ENCODE data around the gene MFAP2. TPM values are rescaled to one million over a fixed set of nuclear protein-coding genes. Genes with fewer than 3 reads are reported as not detected.
A peak's percentile ranks its signal among the peaks of the same experiment; 100 is the strongest.

Gene MFAP2
- total and polyA plus RNA-seq, 2 experiments from 2014 or later, result 79.7 to 91.4 TPM

GRCh38 chr1:16976966-16977365, 3.5 kb downstream of the MFAP2 start:
- DNase-seq (ENCODE audit: low read depth in 1 of 2, low spot score in 1 of 2), result no peak
- TF ChIP-seq, protein P1, sequence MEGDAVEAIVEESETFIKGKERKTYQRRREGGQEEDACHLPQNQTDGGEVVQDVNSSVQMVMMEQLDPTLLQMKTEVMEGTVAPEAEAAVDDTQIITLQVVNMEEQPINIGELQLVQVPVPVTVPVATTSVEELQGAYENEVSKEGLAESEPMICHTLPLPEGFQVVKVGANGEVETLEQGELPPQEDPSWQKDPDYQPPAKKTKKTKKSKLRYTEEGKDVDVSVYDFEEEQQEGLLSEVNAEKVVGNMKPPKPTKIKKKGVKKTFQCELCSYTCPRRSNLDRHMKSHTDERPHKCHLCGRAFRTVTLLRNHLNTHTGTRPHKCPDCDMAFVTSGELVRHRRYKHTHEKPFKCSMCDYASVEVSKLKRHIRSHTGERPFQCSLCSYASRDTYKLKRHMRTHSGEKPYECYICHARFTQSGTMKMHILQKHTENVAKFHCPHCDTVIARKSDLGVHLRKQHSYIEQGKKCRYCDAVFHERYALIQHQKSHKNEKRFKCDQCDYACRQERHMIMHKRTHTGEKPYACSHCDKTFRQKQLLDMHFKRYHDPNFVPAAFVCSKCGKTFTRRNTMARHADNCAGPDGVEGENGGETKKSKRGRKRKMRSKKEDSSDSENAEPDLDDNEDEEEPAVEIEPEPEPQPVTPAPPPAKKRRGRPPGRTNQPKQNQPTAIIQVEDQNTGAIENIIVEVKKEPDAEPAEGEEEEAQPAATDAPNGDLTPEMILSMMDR (IDR thresholded peaks at IDR 0.05; ENCODE audit: low read depth, low read length), result no peak
- no peak overlapping the region for H3K4me3 ChIP-seq
- H3K27ac ChIP-seq, result no peak overlapping the region
- H3K9me3 ChIP-seq (ENCODE audit: low read depth), result no peaks in the 10 kb centered on the region
- H3K4me1 ChIP-seq (ENCODE audit: low read depth), result peaks cover 5% of the 10 kb centered on the region
- no peaks in the 10 kb centered on the region for H3K36me3 ChIP-seq
- H3K27me3 ChIP-seq, result no peaks in the 10 kb centered on the region

DNA sequence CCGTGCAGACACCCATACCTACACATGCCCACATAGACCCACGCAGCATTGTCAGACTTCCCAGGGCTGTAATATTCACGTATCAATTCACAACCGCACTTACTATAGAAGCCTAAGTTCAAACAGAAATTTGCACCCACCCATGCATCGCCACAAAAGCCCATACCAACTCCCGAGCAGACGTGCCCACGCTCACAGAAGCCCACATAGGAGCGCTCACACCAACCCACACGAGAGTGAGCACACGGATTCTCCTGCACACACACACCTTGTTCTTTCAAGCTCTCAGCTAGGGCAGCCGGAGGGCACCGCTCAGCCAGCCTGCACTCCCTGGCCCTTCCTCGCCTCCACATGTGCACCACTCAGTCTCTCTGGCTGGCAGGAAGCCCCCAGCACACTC, 4.6 kb downstream of the MFAP2 start:
- TF ChIP-seq, protein P1 (IDR thresholded peaks at IDR 0.05; ENCODE audit: low read depth, low read length), result no peak
- H3K4me1 ChIP-seq (ENCODE audit: low read depth), result peaks cover 5% of the 10 kb centered on the region
- no peaks in the 10 kb centered on the region for H3K36me3 ChIP-seq
- H3K27ac ChIP-seq, result no peak overlapping the region
- H3K27me3 ChIP-seq, result no peaks in the 10 kb centered on the region
- no peak overlapping the region for H3K4me3 ChIP-seq
- H3K9me3 ChIP-seq (ENCODE audit: low read depth), result no peaks in the 10 kb centered on the region
- no peak for DNase-seq (ENCODE audit: low read depth in 1 of 2, low spot score in 1 of 2)

DNA sequence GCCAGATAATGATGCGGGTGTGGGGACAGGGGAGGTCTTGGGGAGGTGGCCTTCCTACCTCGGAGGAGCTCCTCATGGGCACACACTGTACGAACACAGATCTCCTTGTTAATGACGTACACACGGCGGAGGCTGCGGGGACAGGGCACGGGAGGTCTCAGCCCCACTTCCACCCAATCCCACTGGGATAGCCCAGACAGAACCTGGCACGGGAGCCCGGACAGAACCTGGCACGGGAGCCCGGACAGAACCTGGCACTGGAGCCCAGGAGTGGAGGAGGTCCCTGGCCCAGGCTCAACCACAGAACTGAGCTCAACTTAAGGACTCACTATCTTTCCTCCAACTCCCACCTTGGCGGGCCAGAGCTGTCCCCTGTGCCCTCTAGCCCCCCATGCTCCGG, 5.2 kb downstream of the MFAP2 start:
- Histone ChIP-seq H3K27me3 (no peaks in the 10 kb centered on the region), H3K27ac (no peak overlapping the region), H3K4me1 (ENCODE audit: low read depth) (peaks cover 5% of the 10 kb centered on the region), H3K4me3 (no peak overlapping the region), H3K36me3 (no peaks in the 10 kb centered on the region), H3K9me3 (ENCODE audit: low read depth) (no peaks in the 10 kb centered on the region)
- TF ChIP-seq, protein P1 (IDR thresholded peaks at IDR 0.05; ENCODE audit: low read depth, low read length), result no peak
- no peak for DNase-seq (ENCODE audit: low read depth in 1 of 2, low spot score in 1 of 2)

- H3K27ac ChIP-seq, result peak overlapping the region; percentile 50
- no peaks in the 10 kb centered on the region for H3K27me3 ChIP-seq
- H3K4me1 ChIP-seq (ENCODE audit: low read depth), result no peaks in the 10 kb centered on the region
- DNase-seq (ENCODE audit: low read depth in 1 of 2, low spot score in 1 of 2), result no peak
- TF ChIP-seq, protein P1 (IDR thresholded peaks at IDR 0.05; ENCODE audit: low read depth, low read length), result no peak
- no peaks in the 10 kb centered on the region for H3K36me3 ChIP-seq
- no peaks in the 10 kb centered on the region for H3K9me3 ChIP-seq (ENCODE audit: low read depth)
- H3K4me3 ChIP-seq, result no peak overlapping the region
These were observed 7.2 kb downstream of the MFAP2 start for GRCh38 chr1:16973215-16973614.

GRCh38 chr1:16972189-16972895, 8.1 kb downstream of the MFAP2 start:
- Histone ChIP-seq H3K4me3 (no peak overlapping the region), H3K9me3 (ENCODE audit: low read depth) (no peaks in the 10 kb centered on the region), H3K27ac (peak overlapping the region; percentile 50), H3K36me3 (no peaks in the 10 kb centered on the region), H3K4me1 (ENCODE audit: low read depth) (no peaks in the 10 kb centered on the region), H3K27me3 (no peaks in the 10 kb centered on the region)
- TF ChIP-seq, protein P1 (IDR thresholded peaks at IDR 0.05; ENCODE audit: low read depth, low read length), result no peak
- no peak for DNase-seq (ENCODE audit: low read depth in 1 of 2, low spot score in 1 of 2)

All from cardiac muscle cell (in vitro differentiated cells and primary cell).